OCI-LY3 (cell line): ENCODE results near the gene RAC3.
"Not testable (repeated sequence)": the region's sequence is repeated elsewhere in the genome, so short reads cannot be mapped to it uniquely, and the experiment has no call there.

Experiments
- H2AFZ ChIP-seq: fragments of 200-600, 300-600 bp; shearing (Covaris generic); 2 replicates; pipeline ENCODE4 v1.6.0; 2014; ENCODE audit warnings: antibody characterized with exemption, low read depth, low read length
- H3K27ac ChIP-seq: fragments of 200-600, 300-600 bp; sonication (generic); 2 replicates; pipeline ENCODE4 v1.5.1; 2014; ENCODE audit warnings: mild to moderate bottlenecking, low read length, moderate library complexity, mixed read lengths
- H3K27me3 ChIP-seq: fragments of 200-600, 300-600 bp; sonication (generic); 2 replicates; pipeline ENCODE4 v1.6.1; 2014; ENCODE audit warnings: low read depth, low read length, mixed read lengths
- H3K36me3 ChIP-seq: fragments of 200-600, 300-600 bp; sonication (generic); replicated peaks from 2 replicates; pipeline ENCODE3; 2014; ENCODE audit warnings: low read depth, low read length, mixed read lengths
- H3K4me1 ChIP-seq: fragments of 300-600, 200-600 bp; sonication (generic); 2 replicates; pipeline ENCODE4 v1.6.1; 2014; ENCODE audit warnings: low read length, mixed read lengths
- H3K4me2 ChIP-seq: fragments of 200-600, 300-600 bp; sonication (generic); 2 replicates; pipeline ENCODE4 v1.6.1; 2014; ENCODE audit warnings: low read length, mixed read lengths
- H3K4me3 ChIP-seq: fragments of 300-600, 200-600 bp; sonication (generic); 2 replicates; pipeline ENCODE4 v1.5.1; 2014; ENCODE audit warnings: antibody characterized with exemption, mild to moderate bottlenecking, low read length, moderate library complexity
- H3K79me2 ChIP-seq: fragments of 300-600, 200-600 bp; shearing (Covaris generic); 2 replicates; pipeline ENCODE4 v1.6.1; 2014; ENCODE audit warnings: mild to moderate bottlenecking, low read length, mixed read lengths
- H3K9ac ChIP-seq: fragments of 300-600, 200-600 bp; shearing (Covaris generic); 2 replicates; pipeline ENCODE4 v1.6.0; 2014; ENCODE audit warnings: mild to moderate bottlenecking, low read length, moderate library complexity
- H3K9me3 ChIP-seq: fragments of 200-600, 300-600 bp; shearing (Covaris generic); 2 replicates; pipeline ENCODE4 v1.6.1; 2014; ENCODE audit warnings: low read length, mixed read lengths; ENCODE audit not compliant: insufficient read depth
- H4K20me1 ChIP-seq: fragments of 200-600, 300-600 bp; sonication (generic); 2 replicates; pipeline ENCODE4 v1.6.1; 2016; ENCODE audit warnings: low read length, mixed read lengths; ENCODE audit not compliant: insufficient read depth
- EZH2phosphoT487 ChIP-seq: fragments of 200-600 bp; shearing (Covaris generic); IDR thresholded peaks from 2 replicates; pipeline ENCODE4 v1.6.1; 2018; ENCODE audit warnings: antibody characterized with exemption, mixed run types, low read depth
- TF ChIP-seq, protein P1 (sequence below): fragments of 200-600, 300-600 bp; sonication (generic); IDR thresholded peaks from 2 replicates; pipeline ENCODE4 v1.5.1; 2014; ENCODE audit warnings: antibody characterized with exemption, low read length, low read depth

Gene RAC3

DNA sequence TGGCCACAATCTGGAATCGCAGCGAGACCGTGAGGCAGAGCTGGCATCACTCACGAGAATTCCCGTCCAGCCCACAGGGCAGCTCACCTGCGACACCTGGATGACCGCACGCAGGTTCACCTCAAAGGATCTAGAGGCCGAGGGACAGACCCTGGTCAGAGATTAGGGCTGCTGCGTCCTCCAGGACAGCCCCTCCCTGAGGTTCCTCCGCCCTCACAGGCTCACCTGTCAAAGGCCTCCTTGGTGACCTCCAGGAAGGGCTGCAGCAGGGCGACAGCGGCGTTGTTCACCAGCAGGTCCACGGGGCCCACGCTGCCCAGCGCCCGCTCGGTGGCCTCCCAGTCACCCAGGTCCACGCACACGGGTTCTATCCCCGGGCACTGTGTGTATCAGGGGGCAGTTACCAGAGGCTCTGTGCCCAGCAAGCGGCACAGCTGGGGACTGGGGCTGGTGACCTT lies 5.2 kb downstream of the RAC3 start:
- H3K4me1 ChIP-seq = peaks cover 19% of the 10 kb centered on the region
- H3K4me3 ChIP-seq = peak overlapping the region; percentile 98
- peak overlapping the region; percentile 86 for H3K27ac ChIP-seq
- peak overlapping the region; percentile 72 for H3K9ac ChIP-seq
- H3K27me3 ChIP-seq = no peaks in the 10 kb centered on the region
- H4K20me1 ChIP-seq = peaks cover 5% of the 10 kb centered on the region; the same call in 1 of the 2 replicates
- no peaks in the 10 kb centered on the region for H3K9me3 ChIP-seq
- H3K4me2 ChIP-seq = peak overlapping the region; percentile 99
- peaks cover 7% of the 10 kb centered on the region for H3K36me3 ChIP-seq
- H3K79me2 ChIP-seq = peaks cover 7% of the 10 kb centered on the region
- TF ChIP-seq EZH2phosphoT487 = no peak
- TF ChIP-seq, protein P1, sequence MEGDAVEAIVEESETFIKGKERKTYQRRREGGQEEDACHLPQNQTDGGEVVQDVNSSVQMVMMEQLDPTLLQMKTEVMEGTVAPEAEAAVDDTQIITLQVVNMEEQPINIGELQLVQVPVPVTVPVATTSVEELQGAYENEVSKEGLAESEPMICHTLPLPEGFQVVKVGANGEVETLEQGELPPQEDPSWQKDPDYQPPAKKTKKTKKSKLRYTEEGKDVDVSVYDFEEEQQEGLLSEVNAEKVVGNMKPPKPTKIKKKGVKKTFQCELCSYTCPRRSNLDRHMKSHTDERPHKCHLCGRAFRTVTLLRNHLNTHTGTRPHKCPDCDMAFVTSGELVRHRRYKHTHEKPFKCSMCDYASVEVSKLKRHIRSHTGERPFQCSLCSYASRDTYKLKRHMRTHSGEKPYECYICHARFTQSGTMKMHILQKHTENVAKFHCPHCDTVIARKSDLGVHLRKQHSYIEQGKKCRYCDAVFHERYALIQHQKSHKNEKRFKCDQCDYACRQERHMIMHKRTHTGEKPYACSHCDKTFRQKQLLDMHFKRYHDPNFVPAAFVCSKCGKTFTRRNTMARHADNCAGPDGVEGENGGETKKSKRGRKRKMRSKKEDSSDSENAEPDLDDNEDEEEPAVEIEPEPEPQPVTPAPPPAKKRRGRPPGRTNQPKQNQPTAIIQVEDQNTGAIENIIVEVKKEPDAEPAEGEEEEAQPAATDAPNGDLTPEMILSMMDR = no peak
- peak overlapping the region; percentile 43; the same call in 1 of the 2 replicates for H2AFZ ChIP-seq

DNA sequence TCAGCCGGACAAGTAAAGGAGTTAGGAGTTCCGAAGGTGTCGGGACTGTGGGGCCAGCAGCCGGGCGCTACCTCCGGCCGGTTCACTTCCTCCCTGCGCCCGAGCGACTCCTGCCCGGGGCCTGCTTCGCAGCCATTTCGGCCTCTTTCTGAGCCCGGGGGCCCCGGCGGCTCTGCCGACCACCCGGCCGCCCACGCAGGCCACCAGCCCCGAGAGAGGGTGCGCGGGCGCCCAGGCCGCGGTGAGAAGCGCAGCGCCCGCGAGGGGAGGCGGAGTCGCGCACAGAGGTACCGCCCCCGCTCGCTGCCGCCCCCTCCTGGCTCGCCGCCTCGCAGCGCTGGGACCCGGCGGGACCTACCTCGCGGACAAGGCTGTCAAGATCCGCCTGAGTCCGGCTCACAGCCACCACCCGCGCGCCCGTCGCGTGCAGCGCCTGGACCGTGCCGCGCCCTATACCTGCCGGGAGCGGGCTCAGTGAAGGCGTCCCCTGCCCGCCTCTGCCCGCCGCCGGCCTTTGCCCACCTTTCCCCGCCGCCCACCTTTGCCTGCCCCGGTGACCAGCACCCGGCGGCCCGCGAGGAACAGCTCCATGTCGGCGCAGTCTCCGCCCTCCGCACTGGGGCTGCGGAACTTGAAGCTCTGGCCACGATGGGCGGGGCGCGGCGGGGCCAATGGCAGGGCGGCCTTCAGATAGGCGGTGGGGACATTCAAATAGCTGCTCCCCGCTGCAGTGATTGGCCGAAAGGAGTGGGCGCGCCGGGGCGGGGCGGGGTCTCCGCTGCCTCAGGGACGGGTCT lies 5.8 kb downstream of the RAC3 start, which contains the start of gene DCXR:
Gene DCXR (minus strand): TSS at position 606 of the 797 bp plus-strand sequence. CDS start 15 bp downstream, at position 591.
- Histone ChIP-seq H3K9ac (peak within 1 kb of the TSS; percentile 72), H3K27me3 (no peaks in the 10 kb centered on the region), H3K9me3 (no peaks in the 10 kb centered on the region), H2AFZ (peak within 1 kb of the TSS; percentile 93), H3K4me2 (peak within 1 kb of the TSS; percentile 99), H3K4me3 (peak within 1 kb of the TSS; percentile 98), H4K20me1 (peaks cover 5% of the 10 kb centered on the region; the same call in 1 of the 2 replicates), H3K79me2 (peaks cover 7% of the 10 kb centered on the region), H3K4me1 (peaks cover 19% of the 10 kb centered on the region), H3K36me3 (peaks cover 7% of the 10 kb centered on the region), H3K27ac (peak within 1 kb of the TSS; percentile 86)
- TF ChIP-seq EZH2phosphoT487 = no peak
- TF ChIP-seq, protein P1 = peak; percentile 69

DNA sequence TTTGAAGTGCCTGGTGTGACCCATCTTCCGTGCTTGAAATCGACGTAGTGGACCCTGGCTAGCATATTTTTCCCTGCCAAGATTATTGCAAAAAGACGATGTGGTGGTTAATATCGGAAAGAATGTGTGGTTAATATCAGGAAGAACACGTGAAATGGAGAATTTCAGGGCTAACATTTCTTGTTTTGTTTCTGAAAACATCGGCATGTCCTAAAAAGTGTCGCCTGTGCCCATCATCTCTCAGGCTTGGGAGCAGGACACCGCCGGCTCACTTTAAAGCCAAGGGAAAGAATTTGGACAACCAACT lies 6.4 kb downstream of the RAC3 start:
- no peaks in the 10 kb centered on the region for H3K9me3 ChIP-seq
- H3K79me2 ChIP-seq = peaks cover 7% of the 10 kb centered on the region
- H4K20me1 ChIP-seq = peaks cover 5% of the 10 kb centered on the region; the same call in 1 of the 2 replicates
- H3K36me3 ChIP-seq = peaks cover 7% of the 10 kb centered on the region
- TF ChIP-seq EZH2phosphoT487 = no peak
- TF ChIP-seq, protein P1 = no peak
- no peak overlapping the region for H3K27ac ChIP-seq
- peaks cover 19% of the 10 kb centered on the region for H3K4me1 ChIP-seq
- no peaks in the 10 kb centered on the region for H3K27me3 ChIP-seq
- peak overlapping the region; percentile 26; the same call in 1 of the 2 replicates for H3K9ac ChIP-seq
- H2AFZ ChIP-seq = peak overlapping the region; percentile 93
- peak overlapping the region; percentile 99 for H3K4me2 ChIP-seq
- H3K4me3 ChIP-seq = peak overlapping the region; percentile 98

- not testable (repeated sequence) for H3K79me2 ChIP-seq, H3K27ac ChIP-seq, H3K9me3 ChIP-seq, H3K27me3 ChIP-seq, H3K9ac ChIP-seq, H3K36me3 ChIP-seq, H3K4me2 ChIP-seq, H2AFZ ChIP-seq, H3K4me3 ChIP-seq, H4K20me1 ChIP-seq
- H3K4me1 ChIP-seq = peaks cover 19% of the 10 kb centered on the region
Measured at GRCh38 chr17:82038796-82039409, 7.4 kb downstream of the RAC3 start.
